Midbrain (tissue), 1 donor: ENCODE measurements around the gene SLAMF8.

ENCODE experiments used
- DNase-seq: peaks from one replicate; lab custom pipeline; 2025; lab: John Stamatoyannopoulos, UW

The SLAMF8 gene

DNA sequence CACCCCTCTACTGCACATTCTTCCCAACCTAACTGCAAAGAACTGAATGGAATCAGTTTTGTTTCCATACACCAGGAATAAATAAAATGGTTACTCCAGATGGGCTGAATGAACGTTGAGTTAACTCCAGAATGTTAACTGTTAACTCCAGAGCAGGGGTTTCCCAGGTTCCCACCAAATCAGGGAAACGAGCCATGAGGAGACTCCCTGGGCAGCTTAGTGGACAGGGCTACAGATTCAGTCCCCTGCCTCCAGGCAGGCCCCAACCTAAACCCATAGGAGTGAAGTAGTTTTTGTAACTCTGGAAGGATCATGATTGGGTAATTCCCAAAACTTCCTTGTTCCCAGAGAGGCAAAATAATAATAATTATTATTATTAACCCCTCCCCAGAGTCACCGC lies 21.7 kb downstream of the SLAMF8 start:
- no peak for DNase-seq

DNA sequence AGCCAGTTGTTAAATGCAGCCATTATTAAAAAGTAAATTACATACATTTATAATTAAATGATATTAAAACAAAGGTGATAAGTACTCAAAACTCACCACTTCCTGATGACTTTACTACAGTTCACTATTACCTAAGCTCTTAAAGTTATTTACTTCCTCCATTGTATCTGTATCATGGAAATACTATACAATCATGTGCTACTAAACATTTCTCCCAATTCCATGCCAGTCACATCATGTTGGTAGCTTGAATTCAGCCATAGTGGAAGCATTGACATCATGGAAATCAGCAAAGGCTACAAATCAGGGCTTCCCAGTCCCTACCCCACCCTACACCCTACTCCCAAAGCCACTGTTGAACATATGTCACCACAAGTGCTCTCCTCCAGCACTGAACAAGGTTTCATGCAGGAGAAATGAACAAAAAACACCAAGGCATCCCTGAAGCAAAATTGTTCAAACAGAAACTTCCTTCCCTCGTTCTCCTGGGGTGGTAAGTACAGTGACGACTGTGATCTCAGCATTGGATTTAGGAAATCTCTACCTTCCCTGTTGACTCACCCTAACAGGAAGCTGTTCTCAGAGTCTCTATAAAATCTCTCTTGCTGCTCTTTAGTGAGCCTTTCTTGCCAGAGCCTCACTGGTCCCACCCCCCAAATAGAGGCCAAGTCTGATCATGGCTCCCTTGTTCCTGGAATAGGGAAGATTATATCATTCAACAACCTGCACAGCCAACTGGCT lies 23.1 kb downstream of the SLAMF8 start:
- DNase-seq: no peak

DNA sequence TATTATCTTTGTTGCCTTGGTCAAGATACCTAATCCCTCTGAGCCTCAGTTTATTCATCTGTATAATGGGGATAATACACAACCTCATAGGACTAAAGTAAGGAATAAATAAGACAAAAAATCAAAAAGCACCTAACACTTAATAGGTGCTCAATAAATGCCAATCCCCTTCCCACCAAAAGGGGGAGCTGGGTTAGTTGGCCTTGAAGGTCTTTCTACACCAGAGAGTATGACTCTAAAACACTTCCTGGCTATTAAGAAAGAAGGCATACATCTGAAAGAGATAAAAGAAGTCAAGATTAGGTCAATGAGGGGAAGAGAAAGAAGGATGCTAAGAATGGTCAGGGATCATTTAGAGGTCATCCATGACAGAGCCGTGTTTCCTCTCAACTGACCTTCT lies 24.7 kb downstream of the SLAMF8 start:
- no peak for DNase-seq

DNA sequence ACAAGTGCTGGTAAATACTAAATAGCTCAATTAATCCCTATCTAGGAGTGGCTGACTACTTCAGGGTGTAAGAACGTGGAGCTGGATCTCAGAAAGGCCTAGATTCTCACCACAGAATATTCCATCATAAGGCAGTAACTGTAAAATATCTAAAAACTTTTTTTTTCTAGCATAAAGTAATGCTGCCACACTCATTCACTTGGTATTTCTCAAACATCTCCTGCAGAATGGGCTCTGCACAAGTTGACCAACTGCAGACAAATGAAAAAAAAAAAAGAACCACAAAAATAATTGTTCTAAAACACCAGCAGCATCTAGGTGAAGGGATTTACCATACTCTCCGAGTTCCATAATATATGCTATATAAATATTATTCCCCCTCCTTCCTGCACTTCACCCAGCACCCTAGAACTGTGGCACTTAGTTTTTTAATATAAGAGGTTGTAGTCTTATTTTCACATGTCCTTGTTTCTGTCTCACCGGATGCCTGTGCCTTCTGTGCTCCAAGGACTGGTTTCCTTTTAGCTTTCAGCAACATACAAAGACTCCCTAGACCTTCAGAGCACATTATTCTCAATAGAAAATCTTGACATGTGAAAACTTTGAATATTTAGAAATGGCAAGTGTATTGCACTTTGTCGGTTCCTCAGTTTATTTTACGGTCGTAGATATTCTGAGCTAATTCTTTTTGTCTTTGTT lies 26.9 kb downstream of the SLAMF8 start:
- no peak for DNase-seq

DNA sequence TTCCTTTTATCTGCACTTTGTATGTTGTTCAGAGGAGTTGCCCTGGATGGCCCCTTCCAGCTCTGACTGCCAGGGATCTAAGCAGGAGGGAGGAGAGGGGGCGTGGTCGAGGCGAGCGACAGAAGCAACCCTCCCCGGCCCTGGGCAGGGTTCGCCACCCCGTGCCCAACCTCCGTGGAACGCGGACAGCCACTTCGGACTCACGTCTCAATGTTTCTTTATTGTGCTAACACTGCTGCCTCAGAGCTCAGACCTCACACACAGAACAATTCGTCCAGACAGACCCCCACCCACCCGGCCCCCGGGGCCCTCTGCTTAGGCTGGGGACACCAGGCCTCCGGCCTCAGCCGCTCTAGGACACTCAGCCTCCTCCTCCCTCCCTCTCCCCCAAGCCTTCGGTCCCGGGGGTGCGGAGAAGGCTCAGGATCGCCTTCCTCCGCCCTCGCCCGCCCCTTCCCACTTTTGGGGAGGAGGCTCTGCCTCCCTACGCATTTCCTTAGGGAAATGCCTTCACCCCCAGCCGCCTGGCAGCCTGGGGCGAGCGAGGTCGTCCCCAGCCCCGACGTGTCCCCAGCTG lies 27.5 kb downstream of the SLAMF8 start:
- DNase-seq: peak; percentile 73

DNA sequence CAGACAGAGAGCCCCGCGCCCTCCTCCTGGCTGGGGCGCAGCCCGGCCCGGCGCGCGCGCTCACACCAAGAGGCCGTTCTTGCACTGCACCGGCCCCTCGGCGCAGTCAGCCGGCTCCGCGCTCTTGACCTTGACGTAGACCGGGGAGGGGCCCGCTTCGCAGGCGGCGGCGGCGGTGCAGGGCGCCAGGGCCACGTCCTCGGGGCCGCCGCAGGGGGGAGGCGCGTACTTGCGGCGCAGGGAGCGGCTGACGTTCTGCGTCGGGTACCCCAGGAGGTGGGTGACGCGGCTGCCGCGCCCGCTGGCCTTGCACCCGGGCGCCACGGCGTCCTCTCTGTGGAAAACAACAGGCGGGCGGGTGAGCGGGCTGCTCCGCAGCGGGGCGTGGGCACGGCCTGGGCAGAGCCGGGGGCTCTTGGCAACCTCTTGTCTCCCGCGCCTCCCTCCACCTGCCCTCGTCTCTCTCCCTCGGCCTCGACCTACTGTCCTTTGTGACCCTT lies 28.1 kb downstream of the SLAMF8 start:
- peak; percentile 77 for DNase-seq

DNA sequence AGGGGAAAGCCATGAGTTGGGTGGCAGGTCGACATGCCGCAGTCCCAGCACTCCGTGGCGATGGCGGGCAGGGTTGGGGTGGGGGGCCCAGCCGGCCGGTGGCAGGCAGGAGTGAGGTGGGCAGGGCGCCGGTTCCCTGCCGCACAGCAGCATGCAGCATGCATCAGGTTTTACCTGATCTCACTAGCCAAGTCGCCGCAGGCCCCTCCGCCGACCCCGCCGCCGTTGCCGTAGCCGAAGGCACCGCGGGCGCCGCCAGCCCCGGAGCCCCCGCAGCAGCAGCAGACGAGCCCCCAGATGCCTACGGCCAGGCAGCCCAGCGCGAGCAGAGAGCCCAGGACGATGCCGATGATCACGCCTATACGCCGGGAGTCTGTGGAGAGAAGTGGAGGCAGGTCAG lies 29.0 kb downstream of the SLAMF8 start:
- DNase-seq: no peak

DNA sequence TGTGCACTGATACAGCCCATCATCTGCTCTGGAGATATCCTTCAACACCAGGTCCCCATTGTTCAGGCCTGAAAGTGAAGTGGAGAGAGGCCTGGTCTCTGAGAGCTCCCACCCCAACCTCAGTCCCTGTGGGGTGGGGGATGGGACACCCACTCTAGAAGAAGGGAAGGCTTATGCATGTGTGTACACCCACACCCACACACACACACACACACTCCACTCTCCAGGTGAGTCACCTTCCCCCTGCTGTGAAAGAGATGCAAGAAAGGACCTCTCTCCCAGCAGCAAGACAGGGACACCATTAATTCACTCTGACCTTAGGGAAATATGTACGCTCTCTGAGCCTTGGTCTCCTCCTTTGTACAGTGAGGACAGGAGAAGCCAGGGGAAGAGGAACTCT lies 29.9 kb downstream of the SLAMF8 start:
- DNase-seq: no peak

DNA sequence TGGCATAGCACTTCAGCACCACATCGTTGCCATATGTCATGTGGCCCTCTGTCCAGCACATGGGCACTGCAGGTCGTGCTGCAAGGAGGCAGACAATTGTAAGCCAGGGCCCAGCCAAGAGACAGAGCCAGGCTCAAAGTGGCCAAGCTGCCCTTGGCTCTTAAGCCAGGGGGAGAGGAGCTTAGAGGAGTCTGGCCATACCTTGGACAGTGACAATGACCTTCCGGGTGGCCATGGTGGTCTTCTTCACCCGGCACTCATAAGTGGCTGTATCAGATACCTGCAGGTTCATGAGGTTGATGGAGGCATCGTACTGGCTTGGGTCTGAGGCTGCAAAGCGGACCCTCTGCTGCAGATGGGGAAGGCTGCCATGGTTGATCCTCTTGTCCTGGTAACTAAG lies 31.2 kb downstream of the SLAMF8 start:
- DNase-seq: no peak

DNA sequence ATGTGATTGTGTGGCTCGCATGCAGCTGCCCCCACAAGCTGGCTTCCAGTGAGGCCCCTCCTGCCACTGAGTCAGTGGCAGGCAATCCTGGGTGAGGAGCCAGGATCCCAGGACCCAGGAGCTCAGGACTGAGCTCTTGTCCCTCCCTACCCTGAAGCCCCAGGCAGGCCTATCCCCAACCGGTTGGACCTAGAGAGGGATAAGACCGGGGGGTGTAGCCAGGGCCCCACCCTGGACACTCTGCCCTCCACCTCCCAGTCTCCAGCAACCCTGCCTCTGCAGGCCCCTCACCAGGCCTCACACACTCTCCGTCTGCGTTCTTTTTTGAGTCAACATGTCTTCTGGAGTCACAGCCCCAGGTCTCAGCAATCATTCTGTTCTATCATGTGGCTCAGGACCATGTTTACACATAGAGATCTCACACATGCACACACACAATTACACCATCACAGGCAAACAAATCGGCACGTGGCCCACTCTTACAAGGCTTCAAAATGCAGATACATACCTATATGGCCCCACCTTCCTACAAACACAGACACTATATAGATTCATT lies 33.2 kb downstream of the SLAMF8 start:
- no peak for DNase-seq

DNA sequence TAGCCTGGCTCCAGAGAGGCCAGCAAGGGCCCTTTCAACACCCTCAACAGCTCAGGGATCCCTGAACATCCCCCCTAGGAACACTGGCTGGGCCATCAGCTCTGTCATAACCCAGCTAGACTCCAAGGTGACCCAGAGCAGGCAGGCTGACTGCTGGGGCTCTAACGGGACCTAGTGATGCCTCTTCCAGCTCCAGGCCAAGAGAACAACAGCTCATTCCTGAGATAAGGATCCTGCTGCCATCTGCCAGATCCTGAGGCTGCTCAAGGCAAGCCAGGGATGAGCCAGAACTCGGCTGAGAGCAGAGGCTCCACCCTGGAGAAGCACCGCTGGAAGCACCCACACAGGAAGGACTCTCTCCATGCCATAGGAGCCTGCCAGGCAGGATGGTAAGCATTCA lies 33.8 kb downstream of the SLAMF8 start:
- DNase-seq: no peak

DNA sequence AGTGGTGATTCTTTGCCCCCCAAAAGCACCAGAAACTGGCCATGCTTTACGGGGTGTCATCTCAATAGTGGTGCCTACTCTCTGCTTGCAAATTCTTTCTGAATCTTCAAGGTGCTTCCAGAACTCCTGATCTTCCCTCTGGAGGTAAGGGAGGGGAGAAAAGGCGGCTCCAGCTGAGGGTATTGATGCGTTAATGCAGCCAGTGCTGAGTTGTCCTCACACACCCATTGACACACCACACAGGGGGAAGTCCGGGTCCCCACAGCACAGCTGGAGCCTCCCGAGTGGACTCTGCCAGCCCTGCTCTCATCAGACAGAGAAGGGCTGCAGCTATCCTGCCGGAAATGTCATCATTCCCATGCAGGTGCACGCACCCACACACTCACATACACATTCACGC lies 34.5 kb downstream of the SLAMF8 start:
- DNase-seq: no peak

DNA sequence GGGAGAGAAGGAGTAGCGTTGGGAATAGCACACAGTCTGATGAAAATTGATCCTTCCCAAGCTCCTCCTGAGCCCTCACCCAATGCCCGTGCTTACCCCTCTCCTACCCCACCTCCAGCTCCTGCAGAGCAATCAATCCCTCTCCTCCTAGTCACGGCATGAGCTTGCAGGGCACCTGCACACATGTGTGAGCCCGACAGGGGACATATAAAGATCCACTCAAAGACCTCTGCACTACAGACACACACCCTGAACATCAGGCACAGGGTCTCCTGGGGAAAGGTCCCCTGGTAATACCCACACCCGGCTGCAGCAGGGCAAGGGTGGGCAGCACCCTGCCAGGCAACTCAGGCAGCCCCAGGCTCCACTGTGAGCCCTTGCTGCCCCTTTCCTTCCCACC lies 35.4 kb downstream of the SLAMF8 start:
- no peak for DNase-seq

DNA sequence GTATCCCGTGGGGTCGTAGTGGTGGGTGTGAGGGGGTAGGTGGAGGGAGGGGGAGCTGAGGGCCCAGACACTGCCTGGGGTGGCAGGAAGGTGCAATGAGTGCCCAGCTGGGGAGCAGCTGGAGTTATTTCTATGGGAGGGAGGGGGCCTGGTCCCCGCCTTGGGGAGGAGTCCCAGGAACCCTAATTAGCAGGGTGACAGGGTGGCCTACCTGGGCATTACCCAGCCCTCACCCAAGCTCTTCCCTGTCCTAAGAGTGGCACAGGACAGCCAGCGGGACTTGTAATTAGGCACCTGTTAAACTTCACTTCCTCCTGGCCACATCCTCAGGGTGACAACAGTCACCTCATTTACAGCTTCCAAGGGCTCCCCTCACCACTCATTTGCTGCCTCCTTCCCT lies 35.9 kb downstream of the SLAMF8 start, which contains the start of gene VSIG8:
Gene VSIG8 (minus strand): TSS at position 101 of the 400 bp plus-strand sequence. CDS start 136 bp downstream, outside the sequence.
- no peak for DNase-seq

DNA sequence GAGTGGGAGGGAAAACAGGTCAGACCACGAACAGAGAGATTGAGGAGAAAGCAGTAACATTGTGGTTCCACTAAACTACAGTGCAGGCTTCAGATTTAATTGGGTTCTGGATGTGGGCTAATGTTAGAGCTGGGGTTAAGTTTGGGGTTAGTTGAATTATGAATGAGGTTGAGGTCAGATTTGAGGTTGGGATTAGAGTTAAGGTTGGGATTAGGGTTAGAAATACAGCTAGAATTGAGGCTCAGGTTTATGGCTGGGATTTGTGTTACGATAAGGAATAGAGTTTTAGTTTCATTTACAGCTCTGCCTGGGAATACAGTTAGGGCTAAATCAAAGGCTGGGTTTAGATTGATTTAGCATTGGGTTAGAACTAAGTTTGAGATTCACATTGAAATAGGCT lies 37.6 kb downstream of the SLAMF8 start:
- no peak for DNase-seq

DNA sequence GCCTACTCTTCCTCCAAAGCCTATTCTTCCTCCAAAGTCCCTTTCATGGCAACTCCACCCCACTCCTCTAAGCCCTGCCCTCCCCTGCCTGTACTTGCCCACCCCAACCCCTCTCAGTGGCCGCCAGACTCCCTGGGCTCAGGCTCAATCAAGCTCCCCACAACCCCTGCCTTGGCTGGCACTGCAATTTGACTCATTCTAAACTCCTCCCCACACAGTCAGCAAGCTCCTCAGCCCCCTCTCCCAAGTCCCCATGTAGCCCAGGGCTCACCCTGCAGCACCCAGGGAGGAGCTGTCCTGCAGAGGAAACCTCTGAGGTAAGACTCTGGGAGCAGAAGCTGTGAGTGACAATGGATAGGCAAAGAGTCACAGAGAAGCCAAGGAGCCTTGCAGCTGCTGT lies 39.4 kb downstream of the SLAMF8 start:
- no peak for DNase-seq

DNA sequence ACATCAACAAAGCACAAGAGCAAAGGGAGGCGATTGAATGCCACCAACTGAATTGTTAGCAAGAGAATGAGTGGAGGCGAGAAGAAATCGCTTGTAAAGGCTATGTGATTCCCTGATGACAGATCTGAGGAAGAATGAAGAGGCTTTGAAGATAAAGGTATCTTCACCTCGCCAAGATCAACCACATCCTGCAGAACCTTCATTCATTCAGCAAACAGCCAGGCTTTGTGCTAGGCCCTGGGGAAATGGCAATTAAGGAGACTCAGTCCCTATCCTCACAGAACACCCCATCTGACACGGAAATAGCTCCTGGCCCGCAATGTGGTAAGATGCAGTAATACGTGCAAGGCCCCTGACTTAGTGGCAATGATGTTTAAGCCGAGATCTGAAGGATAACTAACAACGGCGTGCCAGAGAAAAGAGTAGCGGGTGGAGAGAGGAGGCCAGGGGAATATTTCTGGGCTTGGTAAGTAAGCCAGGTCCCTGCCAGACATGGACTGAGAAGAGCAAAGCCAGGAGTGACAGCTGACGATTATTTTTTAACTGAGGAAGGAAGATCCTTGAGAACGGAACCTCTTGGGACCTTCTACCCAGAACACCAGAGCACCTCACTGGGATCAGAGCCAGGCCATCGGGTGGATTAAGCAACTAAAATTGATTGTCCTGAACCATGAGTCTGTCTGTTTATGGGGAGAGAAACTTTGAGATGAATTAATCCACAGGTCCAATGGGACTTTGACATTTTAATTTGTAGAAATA lies 40.4 kb downstream of the SLAMF8 start:
- no peak for DNase-seq

DNA sequence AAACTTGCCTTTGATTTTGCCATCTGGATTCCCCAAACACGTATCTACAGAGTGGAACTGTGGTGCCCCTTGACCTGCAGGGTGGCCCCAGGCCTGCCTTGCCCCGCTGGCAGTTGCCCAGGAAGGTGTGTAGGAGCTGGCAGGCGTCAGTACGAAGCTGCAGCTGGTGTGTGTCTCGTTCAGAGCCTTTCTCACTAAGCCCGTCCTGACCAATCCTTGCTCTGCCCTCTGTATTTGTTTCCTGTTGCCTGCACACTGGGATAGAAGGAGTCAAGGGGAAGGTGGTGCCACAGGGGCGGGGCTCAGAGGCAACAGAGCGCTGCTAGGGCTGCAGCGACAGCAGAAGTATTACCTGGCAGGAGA lies 41.0 kb downstream of the SLAMF8 start:
- DNase-seq: no peak

DNA sequence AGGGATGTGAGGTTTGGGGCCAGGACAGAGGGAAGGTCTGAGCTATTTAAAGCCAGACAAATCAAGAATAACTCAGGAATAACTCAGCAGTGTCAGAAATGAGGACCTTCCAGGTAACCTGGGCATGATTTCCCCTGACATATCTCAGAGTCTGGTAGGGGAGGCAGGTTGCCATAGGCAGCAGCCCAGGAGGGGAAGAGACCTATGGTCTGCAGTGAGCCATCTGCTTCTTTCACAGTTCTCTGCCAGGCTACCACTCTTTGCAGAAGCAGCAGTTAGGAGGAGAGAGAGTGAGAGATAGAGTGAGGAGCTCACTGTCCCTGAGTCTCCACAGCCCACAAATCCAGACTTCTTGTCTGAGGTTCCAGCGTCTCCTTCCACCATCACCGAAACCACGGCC lies 42.1 kb downstream of the SLAMF8 start:
- DNase-seq: no peak

DNA sequence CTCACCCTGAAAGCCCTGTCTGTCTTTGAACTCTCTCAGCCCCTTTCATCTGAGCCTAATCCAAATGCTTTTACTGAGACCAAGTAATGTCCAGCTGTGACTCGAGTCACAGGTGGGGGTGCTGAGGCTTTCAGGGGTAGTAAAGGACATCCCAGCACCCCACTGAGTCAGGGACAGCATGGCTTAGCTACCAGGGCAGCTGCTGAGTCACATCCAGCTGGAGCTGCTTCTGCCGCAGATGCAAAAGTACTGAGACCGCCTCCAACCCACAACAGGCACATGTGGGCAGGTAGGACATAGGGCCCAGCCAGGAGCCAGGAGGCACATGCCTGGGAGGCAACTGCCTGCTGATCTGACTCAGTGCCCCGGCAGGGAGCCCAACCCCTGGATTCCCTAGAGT lies 42.5 kb downstream of the SLAMF8 start:
- no peak for DNase-seq

DNA sequence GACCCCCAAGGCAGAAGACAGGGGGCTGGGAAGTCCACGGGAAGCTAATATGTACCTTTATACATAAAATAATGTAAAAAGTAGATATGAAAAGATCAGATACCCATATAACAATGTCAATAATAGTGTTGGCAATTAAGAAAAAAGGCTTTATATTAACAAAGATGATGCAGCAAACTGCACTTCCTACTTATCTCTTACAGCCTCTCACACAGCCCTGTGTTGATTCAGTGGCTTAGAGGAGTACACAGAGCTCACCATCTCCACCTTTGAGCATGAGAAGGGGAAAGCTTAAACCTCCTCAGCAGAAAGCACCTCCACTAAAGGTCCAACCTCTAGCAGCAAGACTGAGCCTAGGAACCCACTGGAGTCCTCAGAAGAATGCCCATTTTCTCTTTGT lies 42.9 kb downstream of the SLAMF8 start:
- no peak for DNase-seq

DNA sequence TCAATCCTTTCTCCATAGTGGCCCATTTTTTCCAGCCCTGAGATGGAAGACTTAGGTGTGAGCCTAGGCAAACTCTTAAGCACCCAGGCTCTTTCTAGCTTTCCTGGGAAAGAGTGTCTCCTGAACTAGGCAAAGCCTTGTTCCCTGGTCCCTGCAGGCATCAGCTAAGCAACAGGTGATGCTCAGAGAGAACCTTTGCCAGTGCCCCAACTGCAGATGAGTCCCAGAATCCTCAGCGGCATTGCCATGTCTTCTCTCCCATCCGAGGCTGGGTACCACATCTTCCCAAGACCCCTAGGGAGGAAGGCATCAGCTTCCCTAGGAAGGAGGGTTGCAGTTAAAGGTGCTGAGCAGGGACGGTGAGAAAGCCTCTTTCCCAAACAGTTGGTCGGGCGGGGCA lies 44.0 kb downstream of the SLAMF8 start:
- DNase-seq: no peak
